Testis (tissue), 2 donors: ENCODE results near the gene LAMP5.

Experiments
- CTCF ChIP-seq, 3 experiments: fragments of 450-650 bp in 2 of 3; fragments of 200-600 bp in 1 of 3; sonication (generic) in 1 of 3; IDR thresholded peaks; one replicate each; pipeline ENCODE4 v1.5.1; 2016 to 2019; ENCODE audit warnings: antibody characterized with exemption in 3 of 3, mild to moderate bottlenecking in 2 of 3, moderate library complexity in 1 of 3
- POLR2A ChIP-seq: fragments of 450-650 bp; IDR thresholded peaks from one replicate; pipeline ENCODE4 v1.6.1; 2017; ENCODE audit warnings: antibody characterized with exemption, mild to moderate bottlenecking, moderate library complexity

GRCh38 chr20:9577397-9577796 lies 63.0 kb downstream of the LAMP5 start:
- TF ChIP-seq CTCF (IDR thresholded peaks at IDR 0.05) (no peak), POLR2A (no peak)
